T-helper 1 cell treated with Interleukin-12 subunit alpha and Interleukin-12 subunit beta and Interleukin-4 antibody, amounts not matched to agents 30 μg/mL and 1 μg/mL, for 36 hours (primary cell): ENCODE data around the gene SND1.

Experiments used
- H3K27ac Mint-ChIP-seq: one replicate; pipeline ENCODE4 v1.8.0; 2021; ENCODE audit warnings: mild to moderate bottlenecking, mixed read lengths
- H3K27me3 Mint-ChIP-seq: one replicate; pipeline ENCODE4 v1.8.0; 2021; ENCODE audit warnings: low read depth, mixed read lengths
- H3K36me3 Mint-ChIP-seq: one replicate; pipeline ENCODE4 v1.8.0; 2021; ENCODE audit warnings: low read depth, mixed read lengths
- H3K4me1 Mint-ChIP-seq: one replicate; pipeline ENCODE4 v1.8.0; 2021; ENCODE audit warnings: low read depth, mixed read lengths
- H3K4me3 Mint-ChIP-seq: one replicate; pipeline ENCODE4 v1.8.0; 2021; ENCODE audit warnings: mild to moderate bottlenecking, moderate library complexity, mixed read lengths
- H3K9me3 Mint-ChIP-seq: one replicate; pipeline ENCODE4 v1.8.0; 2021; ENCODE audit warnings: mixed read lengths

The SND1 gene

GRCh38 chr7:127651556-127652332 is at the start of gene SND1:
TSS of gene SND1 (plus strand) at chr7:127652194. CDS start at chr7:127652374, 180 bp downstream.
- Mint-ChIP-seq H3K4me3 (peak within 1 kb of the TSS; percentile 99), H3K4me1 (peaks cover 34% of the 10 kb centered on the region), H3K36me3 (peaks cover 15% of the 10 kb centered on the region), H3K27ac (peak within 1 kb of the TSS; percentile 98), H3K9me3 (no peaks in the 10 kb centered on the region), H3K27me3 (no peaks in the 10 kb centered on the region)

GRCh38 chr7:127608446-127608845 is 43.5 kb upstream of the SND1 start:
- Mint-ChIP-seq H3K4me3 (no peak overlapping the region), H3K9me3 (no peaks in the 10 kb centered on the region), H3K4me1 (no peaks in the 10 kb centered on the region), H3K27me3 (no peaks in the 10 kb centered on the region), H3K36me3 (peaks cover 1% of the 10 kb centered on the region), H3K27ac (no peak overlapping the region)

GRCh38 chr7:127609297-127609696 is 42.7 kb upstream of the SND1 start:
- Mint-ChIP-seq H3K4me3 (no peak overlapping the region), H3K27ac (no peak overlapping the region), H3K27me3 (peaks cover 4% of the 10 kb centered on the region), H3K4me1 (no peaks in the 10 kb centered on the region), H3K9me3 (no peaks in the 10 kb centered on the region), H3K36me3 (peaks cover 1% of the 10 kb centered on the region)

- Mint-ChIP-seq H3K9me3 (no peaks in the 10 kb centered on the region), H3K4me3 (no peak overlapping the region), H3K27ac (no peak overlapping the region), H3K4me1 (no peaks in the 10 kb centered on the region), H3K36me3 (peaks cover 1% of the 10 kb centered on the region), H3K27me3 (peaks cover 11% of the 10 kb centered on the region)
Observed at GRCh38 chr7:127612263-127612662, 39.7 kb upstream of the SND1 start.

- Mint-ChIP-seq H3K4me1 (no peaks in the 10 kb centered on the region), H3K36me3 (no peaks in the 10 kb centered on the region), H3K9me3 (no peaks in the 10 kb centered on the region), H3K27me3 (peaks cover 50% of the 10 kb centered on the region), H3K27ac (no peak overlapping the region), H3K4me3 (no peak overlapping the region)
Observed at GRCh38 chr7:127616724-127617123, 35.3 kb upstream of the SND1 start.

GRCh38 chr7:127618042-127618441 is 34.0 kb upstream of the SND1 start, which contains the start of gene PAX4:
TSS of gene PAX4 (minus strand) at chr7:127618142. CDS start at chr7:127615928, 2,214 bp downstream.
- Mint-ChIP-seq H3K9me3 (no peaks in the 10 kb centered on the region), H3K36me3 (no peaks in the 10 kb centered on the region), H3K4me3 (no peak within 1 kb of the TSS), H3K27me3 (peaks cover 63% of the 10 kb centered on the region), H3K27ac (no peak within 1 kb of the TSS), H3K4me1 (no peaks in the 10 kb centered on the region)

GRCh38 chr7:127618775-127619174 is 33.2 kb upstream of the SND1 start:
- Mint-ChIP-seq H3K9me3 (no peaks in the 10 kb centered on the region), H3K27ac (no peak overlapping the region), H3K36me3 (no peaks in the 10 kb centered on the region), H3K27me3 (peaks cover 65% of the 10 kb centered on the region), H3K4me1 (no peaks in the 10 kb centered on the region), H3K4me3 (no peak overlapping the region)

- peaks cover 68% of the 10 kb centered on the region for H3K27me3 Mint-ChIP-seq
- no peaks in the 10 kb centered on the region for H3K36me3 Mint-ChIP-seq
- H3K4me1 Mint-ChIP-seq: no peaks in the 10 kb centered on the region
Observed at GRCh38 chr7:127619681-127620405, 32.2 kb upstream of the SND1 start.

GRCh38 chr7:127620406-127621233 is 31.4 kb upstream of the SND1 start:
- peaks cover 71% of the 10 kb centered on the region for H3K27me3 Mint-ChIP-seq
- H3K9me3 Mint-ChIP-seq: no peaks in the 10 kb centered on the region
- no peak overlapping the region for H3K4me3 Mint-ChIP-seq
- H3K36me3 Mint-ChIP-seq: no peaks in the 10 kb centered on the region
- H3K27ac Mint-ChIP-seq: no peak overlapping the region
- H3K4me1 Mint-ChIP-seq: no peaks in the 10 kb centered on the region

More at GRCh38 chr7:127619681-127620405, 32.2 kb upstream of the SND1 start:
- Mint-ChIP-seq H3K4me3 (no peak overlapping the region), H3K27ac (no peak overlapping the region), H3K9me3 (no peaks in the 10 kb centered on the region)

- H3K36me3 Mint-ChIP-seq: no peaks in the 10 kb centered on the region
- H3K4me1 Mint-ChIP-seq: no peaks in the 10 kb centered on the region
- H3K9me3 Mint-ChIP-seq: no peaks in the 10 kb centered on the region
- H3K27ac Mint-ChIP-seq: no peak overlapping the region
- H3K4me3 Mint-ChIP-seq: no peak overlapping the region
- H3K27me3 Mint-ChIP-seq: peaks cover 57% of the 10 kb centered on the region
Observed at GRCh38 chr7:127625331-127625730, 26.7 kb upstream of the SND1 start.

GRCh38 chr7:127628445-127628844 is 23.5 kb upstream of the SND1 start:
- H3K36me3 Mint-ChIP-seq: no peaks in the 10 kb centered on the region
- H3K27ac Mint-ChIP-seq: no peak overlapping the region
- H3K4me3 Mint-ChIP-seq: no peak overlapping the region
- H3K27me3 Mint-ChIP-seq: peaks cover 26% of the 10 kb centered on the region
- no peaks in the 10 kb centered on the region for H3K9me3 Mint-ChIP-seq
- H3K4me1 Mint-ChIP-seq: no peaks in the 10 kb centered on the region

GRCh38 chr7:127629268-127629854 is 22.6 kb upstream of the SND1 start:
- Mint-ChIP-seq H3K4me3 (no peak overlapping the region), H3K4me1 (no peaks in the 10 kb centered on the region), H3K36me3 (no peaks in the 10 kb centered on the region), H3K9me3 (no peaks in the 10 kb centered on the region), H3K27ac (no peak overlapping the region), H3K27me3 (peaks cover 26% of the 10 kb centered on the region)

- Mint-ChIP-seq H3K4me3 (no peak overlapping the region), H3K27me3 (peaks cover 19% of the 10 kb centered on the region), H3K36me3 (no peaks in the 10 kb centered on the region), H3K9me3 (no peaks in the 10 kb centered on the region), H3K27ac (no peak overlapping the region), H3K4me1 (no peaks in the 10 kb centered on the region)
Observed at GRCh38 chr7:127632276-127632910, 19.6 kb upstream of the SND1 start.
